Endothelial cell of umbilical vein (primary cell): ENCODE measurements around the gene ARHGEF19. TPM values are rescaled to one million over a fixed set of nuclear protein-coding genes. Genes with fewer than 3 reads are reported as not detected.

Source experiments
- BruUV-seq: library from RNA; stranded (reverse); fragments of 400-500 nt; replicated peaks from 2 replicates; lab custom pipeline; 2021; lab: Mats Ljungman, UMichigan
- CTCF ChIA-PET: fragments of 300-600, 350-600 bp; sonication (Branson Sonifier 250); formaldehyde crosslinking; loops from one replicate; lab custom pipeline; 2021; ENCODE audit warnings: antibody characterized with exemption, inconsistent platforms; lab: Charles Lee
- POLR2A ChIA-PET: fragments of 300-600, 350-600 bp; sonication (Branson Sonifier 250); formaldehyde crosslinking; loops from one replicate; lab custom pipeline; 2021; ENCODE audit warnings: antibody characterized with exemption, inconsistent platforms; lab: Charles Lee
- DNase-seq: peaks from one replicate; pipeline ENCODE4 v3.0.0-alpha.2; 2011; ENCODE audit warnings: low read depth, low spot score
- FAIRE-seq: peaks from 2 replicates; lab custom pipeline; 2011; peaks lifted over from hg19 to GRCh38; lab: Jason Lieb, UNC
- H2AFZ ChIP-seq: 2 replicates; pipeline ENCODE4 v1.6.0; 2012; ENCODE audit warnings: low read depth, low read length, control low read depth, inconsistent platforms
- H3K27ac ChIP-seq: 2 replicates; pipeline ENCODE4 v1.5.1; 2011; ENCODE audit warnings: low read depth, mild to moderate bottlenecking, control low read depth, low read length, moderate library complexity; ENCODE audit not compliant: insufficient read depth
- H3K27me3 ChIP-seq, 2 experiments: 2 replicates each; pipeline versions ENCODE4 v1.6.0 to v1.6.1; 2011; ENCODE audit warnings: low read length in 2 of 2, mixed read lengths in 1 of 2; ENCODE audit not compliant: control insufficient read depth in 2 of 2, insufficient read depth in 2 of 2
- H3K36me3 ChIP-seq, 2 experiments: 2 replicates in 1 of 2; 3 replicates in 1 of 2; pipeline ENCODE4 v1.5.1; 2011; ENCODE audit warnings: low read length in 2 of 2, mild to moderate bottlenecking in 1 of 2, moderate library complexity in 1 of 2; ENCODE audit not compliant: control insufficient read depth in 2 of 2, insufficient read depth in 2 of 2; ENCODE audit errors: extremely low read depth in 1 of 2
- H3K4me1 ChIP-seq: 3 replicates; pipeline ENCODE4 v1.5.1; 2011; ENCODE audit warnings: mild to moderate bottlenecking, low read length; ENCODE audit not compliant: control insufficient read depth, insufficient read depth; ENCODE audit errors: extremely low read depth
- H3K4me2 ChIP-seq: 2 replicates; pipeline ENCODE4 v1.6.1; 2011; ENCODE audit warnings: low read length, control low read depth, mixed read lengths; ENCODE audit not compliant: insufficient read depth
- H3K4me3 ChIP-seq, 3 experiments: fragments of 200-600 bp in 1 of 3; sonication (generic), shearing (Covaris generic) in 1 of 3; replicated peaks in 1 of 3; 2 replicates each; pipeline ENCODE4 v1.5.1; 2011 to 2016; ENCODE audit warnings: control low read depth in 3 of 3, low read length in 3 of 3, mild to moderate bottlenecking in 2 of 3, inconsistent platforms in 1 of 3, low read depth in 1 of 3, moderate library complexity in 1 of 3; ENCODE audit not compliant: insufficient read depth in 1 of 3
- H3K79me2 ChIP-seq: 2 replicates; pipeline ENCODE4 v1.6.0; 2012; ENCODE audit warnings: low read length, inconsistent platforms; ENCODE audit not compliant: control insufficient read depth, insufficient read depth
- H3K9ac ChIP-seq: replicated peaks from 2 replicates; pipeline ENCODE3; 2011; ENCODE audit warnings: low read length, control low read depth; ENCODE audit not compliant: insufficient read depth; ENCODE audit errors: extremely low read depth
- H3K9me1 ChIP-seq: replicated peaks from 3 replicates; pipeline ENCODE4 v1.6.0; 2011; ENCODE audit warnings: mild to moderate bottlenecking, low read length; ENCODE audit not compliant: control insufficient read depth, insufficient read depth; ENCODE audit errors: extremely low read depth
- H3K9me3 ChIP-seq: replicated peaks from 2 replicates; pipeline ENCODE4 v1.5.1; 2012; ENCODE audit warnings: low read length, inconsistent platforms; ENCODE audit not compliant: control insufficient read depth, insufficient read depth
- H4K20me1 ChIP-seq: replicated peaks from 2 replicates; pipeline ENCODE3; 2011; ENCODE audit warnings: mild to moderate bottlenecking, low read length; ENCODE audit not compliant: control insufficient read depth, insufficient read depth; ENCODE audit errors: extremely low read depth
- CTCF ChIP-seq, 2 donors: IDR thresholded peaks; 1 replicate in 1 of 2; 2 replicates in 1 of 2; pipeline ENCODE4 v1.5.1; 2011; ENCODE audit warnings: low read length in 2 of 2, mild to moderate bottlenecking in 2 of 2, moderate library complexity in 2 of 2, control low read depth in 1 of 2, inconsistent platforms in 1 of 2, low read depth in 1 of 2; ENCODE audit not compliant: insufficient read depth in 1 of 2; ENCODE audit errors: extremely low read depth in 1 of 2
- EZH2 ChIP-seq: IDR thresholded peaks from 2 replicates; pipeline ENCODE4 v1.6.1; 2012; ENCODE audit warnings: borderline replicate concordance, low read depth, mild to moderate bottlenecking, moderate library complexity, low read length, inconsistent platforms; ENCODE audit not compliant: severe bottlenecking
- FOS ChIP-seq: IDR thresholded peaks from 2 replicates; pipeline ENCODE4 v1.6.1; 2011; ENCODE audit warnings: mild to moderate bottlenecking, low read length, moderate library complexity, borderline replicate concordance; ENCODE audit not compliant: insufficient read depth
- GATA2 ChIP-seq: IDR thresholded peaks from 2 replicates; pipeline ENCODE4 v1.7.0; 2011; ENCODE audit warnings: low read depth, mild to moderate bottlenecking, moderate library complexity, mixed read lengths, low read length; ENCODE audit not compliant: insufficient read length, insufficient read depth
- JUN ChIP-seq: IDR thresholded peaks from 2 replicates; pipeline ENCODE4 v1.6.1; 2011; ENCODE audit warnings: borderline replicate concordance, low read depth; ENCODE audit not compliant: insufficient read length, insufficient read depth
- MYC ChIP-seq: IDR thresholded peaks from one replicate; pipeline ENCODE4 v1.6.1; 2011; ENCODE audit warnings: mild to moderate bottlenecking, low read depth, low read length
- POLR2A ChIP-seq: IDR thresholded peaks from 2 replicates; pipeline ENCODE4 v1.6.1; 2012; ENCODE audit warnings: low read depth, mild to moderate bottlenecking, control low read depth, low read length
- POLR2AphosphoS5 ChIP-seq: IDR thresholded peaks from 2 replicates; pipeline ENCODE4 v1.6.1; 2012; ENCODE audit warnings: low read depth, mild to moderate bottlenecking, control low read depth, low read length, moderate library complexity; ENCODE audit not compliant: insufficient read depth
- dilution Hi-C: fragments of 300-500 bp; cut with MboI; formaldehyde crosslinking; loops from one replicate; pipeline ENCODE4 v1.15.0; 2019; ENCODE audit warnings: low sequenced_read_pairs; ENCODE audit not compliant: extremely low pct_ligation_motif_present
- intact Hi-C: fragments of 100-400 bp; cut with micrococcal nuclease; formaldehyde crosslinking; loops from one replicate; pipeline ENCODE4 v1.10.0; 2022
- polyA plus RNA-seq, 4 experiments: library from polyadenylated mRNA; depleted of rRNA in 3 of 4; stranded (reverse) in 3 of 4; unstranded in 1 of 4; fragments of >200 nt; gene quantifications; 2 replicates each; pipeline versions ENCODE4 v1.2.1 to v1.2.3, GENCODE V29; 2011 to 2012; ENCODE audit warnings: missing spikeins in 1 of 4
- total RNA-seq: library from RNA; stranded (reverse); gene quantifications from 2 replicates; pipeline ENCODE4 v1.2.3, GENCODE V29; 2021
- TF ChIP-seq, protein P1 (sequence below): IDR thresholded peaks from 2 replicates; pipeline ENCODE4 v1.6.1; 2011; ENCODE audit not compliant: insufficient read depth, insufficient read length

Gene ARHGEF19
- total and polyA plus RNA-seq, 2 donors (not counting 3 experiments of a cell fraction or from before 2014, with no cell fraction given), result 6.2 to 8.0 TPM

DNA sequence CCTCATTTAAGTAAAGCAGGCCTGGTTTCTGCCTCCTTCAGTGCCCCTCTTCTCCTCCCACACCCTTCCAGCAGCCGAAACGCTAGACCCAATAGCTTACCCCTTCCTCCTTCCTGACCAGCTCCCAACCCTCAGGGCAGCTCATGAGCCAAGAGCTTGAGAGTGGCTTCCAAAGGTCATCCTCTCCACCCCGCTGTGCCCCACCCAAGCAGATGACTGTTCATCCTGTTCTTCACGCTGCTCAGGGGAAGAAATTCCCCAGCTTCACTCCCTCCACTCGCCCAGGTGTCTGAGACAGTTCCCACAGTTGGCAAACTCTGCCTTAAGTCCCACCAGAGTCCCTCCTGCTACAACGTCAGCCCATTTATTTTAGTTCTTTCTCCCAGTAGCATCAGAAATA is 23.4 kb downstream of the ARHGEF19 start:
- Histone ChIP-seq H3K9ac (no peak overlapping the region), H3K4me1 (peaks cover 5% of the 10 kb centered on the region), H3K4me3 (no peak overlapping the region), H3K27ac (no peak overlapping the region), H3K4me2 (no peak overlapping the region), H3K27me3 (no peaks in the 10 kb centered on the region), H3K36me3 (no peaks in the 10 kb centered on the region), H3K79me2 (no peaks in the 10 kb centered on the region), H2AFZ (peak overlapping the region; percentile 56), H3K9me1 (no peaks in the 10 kb centered on the region), H3K9me3 (no peaks in the 10 kb centered on the region), H4K20me1 (no peaks in the 10 kb centered on the region)
- POLR2A ChIA-PET, result no interaction called here
- DNase-seq, result no peak
- dilution Hi-C loops, result no loop called here
- CTCF ChIA-PET, result interaction anchor here (0.9 to 16.2 kb wide), 11 partner anchors 28 to 174 kb away, joined by 3 to 353 read pairs (median 6); partner anchors contain the start of genes EPHA2 and FAM131C
- BruUV-seq, result no TSS peak
- intact Hi-C loops, result no loop called here
- TF ChIP-seq FOS, result no peak
- TF ChIP-seq, protein P1, sequence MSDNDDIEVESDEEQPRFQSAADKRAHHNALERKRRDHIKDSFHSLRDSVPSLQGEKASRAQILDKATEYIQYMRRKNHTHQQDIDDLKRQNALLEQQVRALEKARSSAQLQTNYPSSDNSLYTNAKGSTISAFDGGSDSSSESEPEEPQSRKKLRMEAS, result no peak
- no peak for TF ChIP-seq MYC
- no peak for TF ChIP-seq POLR2A
- no peak for TF ChIP-seq CTCF (IDR thresholded peaks at IDR 0.05; ENCODE audit: extremely low read depth in 1 of 2, insufficient read depth in 1 of 2, low read depth in 1 of 2, low read length in 2 of 2)
- TF ChIP-seq POLR2AphosphoS5, result no peak
- no peak for TF ChIP-seq GATA2
- TF ChIP-seq EZH2, result no peak
- no peak for TF ChIP-seq JUN
- no peak for FAIRE-seq
